A673 (cell line): ENCODE results near the gene ACOT7. TPM values are rescaled to one million over a fixed set of nuclear protein-coding genes. Genes with fewer than 3 reads are reported as not detected.

Experiments
- BruUV-seq: library from RNA; stranded (reverse); fragments of 400-500 nt; replicated peaks from 2 replicates; lab custom pipeline; 2021; lab: Mats Ljungman, UMichigan
- CTCF ChIA-PET: fragments of 300-600 bp; sonication (Branson Sonifier 250); formaldehyde crosslinking; loops from one replicate; lab custom pipeline; 2022; ENCODE audit warnings: antibody characterized with exemption; lab: Charles Lee
- POLR2A ChIA-PET: fragments of 300-600 bp; sonication (Branson Sonifier 250); formaldehyde crosslinking; loops from one replicate; lab custom pipeline; 2022; ENCODE audit warnings: antibody characterized with exemption; ENCODE audit not compliant: low non-redundant PET; lab: Charles Lee
- DNase-seq: peaks from one replicate; pipeline ENCODE4 v3.0.0-alpha.2; 2015; ENCODE audit warnings: low spot score
- H3K27ac ChIP-seq: fragments of 200-600 bp; sonication (generic); 2 replicates; pipeline ENCODE4 v1.5.1; 2016; ENCODE audit warnings: mixed run types, low read depth, mild to moderate bottlenecking, mixed read lengths, antibody characterized with exemption, low read length; ENCODE audit not compliant: poor library complexity, severe bottlenecking
- H3K27me3 ChIP-seq: fragments of 200-600 bp; sonication (generic); replicated peaks from 2 replicates; pipeline ENCODE4 v1.6.1; 2017; ENCODE audit warnings: mixed run types, low read depth, mild to moderate bottlenecking, mixed read lengths, antibody characterized with exemption, low read length; ENCODE audit not compliant: insufficient read depth, poor library complexity
- H3K36me3 ChIP-seq: fragments of 200-600 bp; sonication (generic); 2 replicates; pipeline ENCODE4 v1.6.1; 2016; ENCODE audit warnings: mixed run types, mild to moderate bottlenecking, mixed read lengths, antibody characterized with exemption, low read length; ENCODE audit not compliant: insufficient read depth, poor library complexity, severe bottlenecking
- H3K4me1 ChIP-seq: fragments of 200-600 bp; sonication (generic); 2 replicates; pipeline ENCODE4 v1.6.1; 2017; ENCODE audit warnings: mixed run types, mild to moderate bottlenecking, mixed read lengths, antibody characterized with exemption, low read length; ENCODE audit not compliant: insufficient read depth, poor library complexity, severe bottlenecking
- H3K4me3 ChIP-seq: fragments of 200-600 bp; sonication (generic); 2 replicates; pipeline ENCODE4 v1.5.1; 2016; ENCODE audit warnings: low read depth, mixed run types, mild to moderate bottlenecking, mixed read lengths, low read length; ENCODE audit not compliant: poor library complexity, severe bottlenecking
- H3K9me3 ChIP-seq: fragments of 200-600 bp; sonication (generic); 2 replicates; pipeline ENCODE4 v1.6.1; 2016; ENCODE audit warnings: mixed run types, low read depth, mild to moderate bottlenecking, mixed read lengths, antibody characterized with exemption, low read length; ENCODE audit not compliant: poor library complexity, severe bottlenecking
- EZH2 ChIP-seq: fragments of 200-600 bp; sonication (generic); IDR thresholded peaks from 2 replicates; pipeline ENCODE4 v1.6.1; 2017; ENCODE audit warnings: borderline replicate concordance, low read depth, mild to moderate bottlenecking, mixed read lengths, antibody characterized with exemption, low read length; ENCODE audit not compliant: poor library complexity, severe bottlenecking
- intact Hi-C: fragments of 100-400 bp; cut with micrococcal nuclease; formaldehyde crosslinking; loops from one replicate; pipeline ENCODE4 v1.10.0; 2022; ENCODE audit not compliant: unreplicated experiment
- total RNA-seq: library from RNA; stranded (reverse); gene quantifications from 2 replicates; pipeline ENCODE4 v1.2.3, GENCODE V29; 2021
- TF ChIP-seq, protein P1 (sequence below): fragments of 300-800, 200-600 bp; sonication (generic); conservative IDR thresholded peaks from 2 replicates; pipeline ENCODE4 v1.5.1; 2017; ENCODE audit warnings: low read depth, mild to moderate bottlenecking, antibody characterized with exemption, low read length, moderate library complexity, mixed read lengths

The ACOT7 gene
- total RNA-seq, 1 experiment from 2014 or later = 132 TPM

- H3K27me3 ChIP-seq = no peaks in the 10 kb centered on the region
- H3K9me3 ChIP-seq = no peaks in the 10 kb centered on the region
- POLR2A ChIA-PET = no interaction called here
- intact Hi-C loops = no loop called here
- CTCF ChIA-PET = no interaction called here
- peak overlapping the region; percentile 72 for H3K4me3 ChIP-seq
- no peak for TF ChIP-seq EZH2
- TF ChIP-seq, protein P1, sequence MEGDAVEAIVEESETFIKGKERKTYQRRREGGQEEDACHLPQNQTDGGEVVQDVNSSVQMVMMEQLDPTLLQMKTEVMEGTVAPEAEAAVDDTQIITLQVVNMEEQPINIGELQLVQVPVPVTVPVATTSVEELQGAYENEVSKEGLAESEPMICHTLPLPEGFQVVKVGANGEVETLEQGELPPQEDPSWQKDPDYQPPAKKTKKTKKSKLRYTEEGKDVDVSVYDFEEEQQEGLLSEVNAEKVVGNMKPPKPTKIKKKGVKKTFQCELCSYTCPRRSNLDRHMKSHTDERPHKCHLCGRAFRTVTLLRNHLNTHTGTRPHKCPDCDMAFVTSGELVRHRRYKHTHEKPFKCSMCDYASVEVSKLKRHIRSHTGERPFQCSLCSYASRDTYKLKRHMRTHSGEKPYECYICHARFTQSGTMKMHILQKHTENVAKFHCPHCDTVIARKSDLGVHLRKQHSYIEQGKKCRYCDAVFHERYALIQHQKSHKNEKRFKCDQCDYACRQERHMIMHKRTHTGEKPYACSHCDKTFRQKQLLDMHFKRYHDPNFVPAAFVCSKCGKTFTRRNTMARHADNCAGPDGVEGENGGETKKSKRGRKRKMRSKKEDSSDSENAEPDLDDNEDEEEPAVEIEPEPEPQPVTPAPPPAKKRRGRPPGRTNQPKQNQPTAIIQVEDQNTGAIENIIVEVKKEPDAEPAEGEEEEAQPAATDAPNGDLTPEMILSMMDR = no peak
- H3K36me3 ChIP-seq = no peaks in the 10 kb centered on the region
- peaks cover 14% of the 10 kb centered on the region for H3K4me1 ChIP-seq
- BruUV-seq = TSS peak; percentile 39
- H3K27ac ChIP-seq = peak overlapping the region; percentile 52
- peak; percentile 22 for DNase-seq
These were observed 1.4 kb downstream of the ACOT7 start for GRCh38 chr1:6391951-6392808.

- CTCF ChIA-PET = interaction anchor here (0.6 kb wide), 1 partner anchor 10 kb away, joined by 4 read pairs; no protein-coding TSS in a partner anchor
- Histone ChIP-seq H3K4me3 (no peak overlapping the region), H3K27ac (no peak overlapping the region), H3K36me3 (no peaks in the 10 kb centered on the region), H3K27me3 (no peaks in the 10 kb centered on the region), H3K4me1 (peaks cover 22% of the 10 kb centered on the region), H3K9me3 (no peaks in the 10 kb centered on the region)
- POLR2A ChIA-PET = no interaction called here
- intact Hi-C loops = no loop called here
- no peak for DNase-seq
- BruUV-seq = no TSS peak
- TF ChIP-seq EZH2 = no peak
- TF ChIP-seq, protein P1 = no peak
These were observed 3.6 kb downstream of the ACOT7 start for GRCh38 chr1:6389971-6390370.

- BruUV-seq = no TSS peak
- Histone ChIP-seq H3K4me1 (peaks cover 8% of the 10 kb centered on the region), H3K27me3 (no peaks in the 10 kb centered on the region), H3K27ac (peak overlapping the region; percentile 7), H3K9me3 (no peaks in the 10 kb centered on the region), H3K36me3 (no peaks in the 10 kb centered on the region), H3K4me3 (no peak overlapping the region)
- DNase-seq = no peak
- intact Hi-C loops = no loop called here
- TF ChIP-seq, protein P1 = no peak
- TF ChIP-seq EZH2 = no peak
- ChIA-PET CTCF (no interaction called here), POLR2A (no interaction called here)
These were observed 7.1 kb downstream of the ACOT7 start for GRCh38 chr1:6386371-6386949.
